KMS-11 (cell line): ENCODE results near the gene CD34.
A peak's percentile ranks its signal among the peaks of the same experiment; 100 is the strongest.

Experiments used
- H2AFZ ChIP-seq: fragments of 200-600 bp; sonication (generic); 2 replicates; pipeline ENCODE4 v1.6.1; 2016; ENCODE audit warnings: antibody characterized with exemption, mixed run types, low read depth
- H3K27ac ChIP-seq: fragments of 200-600 bp; sonication (generic); 2 replicates; pipeline ENCODE4 v1.6.1; 2016; ENCODE audit warnings: mild to moderate bottlenecking, mixed run types
- H3K27me3 ChIP-seq: fragments of 200-600 bp; sonication (generic); 2 replicates; pipeline ENCODE4 v1.6.1; 2017; ENCODE audit warnings: mild to moderate bottlenecking, low read depth, mixed run types, moderate library complexity; ENCODE audit not compliant: insufficient read depth
- H3K36me3 ChIP-seq: fragments of 200-600 bp; sonication (generic); 2 replicates; pipeline ENCODE4 v1.6.1; 2017; ENCODE audit warnings: mild to moderate bottlenecking, mixed run types; ENCODE audit not compliant: insufficient read depth
- H3K4me1 ChIP-seq: fragments of 200-600 bp; sonication (generic); 2 replicates; pipeline ENCODE4 v1.6.1; 2016; ENCODE audit warnings: mild to moderate bottlenecking, low read depth, mixed run types; ENCODE audit not compliant: poor library complexity, severe bottlenecking
- H3K4me2 ChIP-seq: fragments of 200-600 bp; sonication (generic); 2 replicates; pipeline ENCODE4 v1.7.0; 2016; ENCODE audit warnings: mild to moderate bottlenecking, mixed run types
- H3K4me3 ChIP-seq: fragments of 200-600 bp; sonication (generic); IDR thresholded peaks from 2 replicates; pipeline ENCODE4 v1.6.1; 2017; ENCODE audit warnings: low read depth, low read length, mixed read lengths; ENCODE audit not compliant: insufficient read depth
- H3K79me2 ChIP-seq: fragments of 200-600 bp; sonication (generic); 2 replicates; pipeline ENCODE4 v1.6.1; 2016; ENCODE audit warnings: low read depth, mixed run types; ENCODE audit not compliant: insufficient read depth
- H3K9ac ChIP-seq: fragments of 200-600 bp; sonication (generic); 2 replicates; pipeline ENCODE4 v1.6.1; 2016; ENCODE audit warnings: mild to moderate bottlenecking, mixed run types
- H4K20me1 ChIP-seq: fragments of 200-600 bp; sonication (generic); 2 replicates; pipeline ENCODE4 v1.6.1; 2016; ENCODE audit warnings: mild to moderate bottlenecking, mixed run types; ENCODE audit not compliant: insufficient read depth
- CTCF ChIP-seq: fragments of 200-600 bp; sonication (generic); conservative IDR thresholded peaks from 2 replicates; pipeline ENCODE4 v1.6.1; 2017; ENCODE audit warnings: low read depth, mild to moderate bottlenecking, antibody characterized with exemption, low read length, moderate library complexity, mixed read lengths

CD34 gene

GRCh38 chr1:207876131-207876530 is 34.8 kb downstream of the CD34 start:
- no peaks in the 10 kb centered on the region for H3K79me2 ChIP-seq
- no peaks in the 10 kb centered on the region for H3K36me3 ChIP-seq
- no peaks in the 10 kb centered on the region for H3K27me3 ChIP-seq
- H3K4me3 ChIP-seq = no peak overlapping the region
- no peak overlapping the region for H2AFZ ChIP-seq
- peaks cover 49% of the 10 kb centered on the region for H3K4me1 ChIP-seq
- H4K20me1 ChIP-seq = no peaks in the 10 kb centered on the region
- H3K4me2 ChIP-seq = no peak overlapping the region
- H3K9ac ChIP-seq = no peak overlapping the region
- no peak overlapping the region for H3K27ac ChIP-seq
- no peak for TF ChIP-seq CTCF

GRCh38 chr1:207875532-207875931 is 35.4 kb downstream of the CD34 start:
- Histone ChIP-seq H3K27me3 (no peaks in the 10 kb centered on the region), H3K36me3 (no peaks in the 10 kb centered on the region), H3K27ac (no peak overlapping the region), H3K4me2 (no peak overlapping the region), H3K4me3 (no peak overlapping the region), H3K4me1 (peaks cover 43% of the 10 kb centered on the region), H3K79me2 (no peaks in the 10 kb centered on the region), H4K20me1 (no peaks in the 10 kb centered on the region), H3K9ac (no peak overlapping the region), H2AFZ (no peak overlapping the region)
- TF ChIP-seq CTCF = no peak

GRCh38 chr1:207873055-207873890 is 37.7 kb downstream of the CD34 start:
- H2AFZ ChIP-seq = peak overlapping the region; percentile 82
- no peak for TF ChIP-seq CTCF
- no peaks in the 10 kb centered on the region for H4K20me1 ChIP-seq
- H3K4me3 ChIP-seq = peak overlapping the region; percentile 62
- peak overlapping the region; percentile 72 for H3K4me2 ChIP-seq
- peak overlapping the region; percentile 56 for H3K9ac ChIP-seq
- peaks cover 3% of the 10 kb centered on the region; the same call in 1 of the 2 replicates for H3K79me2 ChIP-seq
- H3K36me3 ChIP-seq = no peaks in the 10 kb centered on the region
- peak overlapping the region; percentile 88 for H3K27ac ChIP-seq
- H3K4me1 ChIP-seq = peaks cover 50% of the 10 kb centered on the region
- no peaks in the 10 kb centered on the region for H3K27me3 ChIP-seq

- Histone ChIP-seq H2AFZ (peak overlapping the region; percentile 82), H3K4me2 (peak overlapping the region; percentile 72), H3K4me1 (peaks cover 56% of the 10 kb centered on the region), H3K36me3 (no peaks in the 10 kb centered on the region), H3K79me2 (peaks cover 9% of the 10 kb centered on the region; the same call in 1 of the 2 replicates), H4K20me1 (no peaks in the 10 kb centered on the region), H3K4me3 (no peak overlapping the region), H3K9ac (peak overlapping the region; percentile 56; the same call in 1 of the 2 replicates), H3K27ac (peak overlapping the region; percentile 88), H3K27me3 (no peaks in the 10 kb centered on the region)
- no peak for TF ChIP-seq CTCF
These were observed 38.3 kb downstream of the CD34 start for GRCh38 chr1:207872621-207873020.
